Choroid plexus epithelial cell (primary cell): ENCODE results near the gene GREB1L.

ENCODE experiments used
- DNase-seq: peaks from one replicate; pipeline ENCODE4 v3.0.0-alpha.2; 2010; ENCODE audit warnings: low read depth
- H3K4me3 ChIP-seq: 2 replicates; pipeline ENCODE4 v1.5.1; 2011; ENCODE audit warnings: low read depth, mild to moderate bottlenecking, control low read depth, low read length, moderate library complexity
- CTCF ChIP-seq: conservative IDR thresholded peaks from 2 replicates; pipeline ENCODE4 v1.5.1; 2011; ENCODE audit warnings: low read depth, mild to moderate bottlenecking, control low read depth, inconsistent platforms, low read length, moderate library complexity

Gene GREB1L

GRCh38 chr18:21262244-21262643 is 20.2 kb downstream of the GREB1L start:
- no peak for TF ChIP-seq CTCF
- no peak for DNase-seq
- no peak overlapping the region for H3K4me3 ChIP-seq

- H3K4me3 ChIP-seq = no peak overlapping the region
- DNase-seq = no peak
- TF ChIP-seq CTCF = no peak
Measured at GRCh38 chr18:21262979-21263378, 20.9 kb downstream of the GREB1L start.

- DNase-seq = no peak
- TF ChIP-seq CTCF = no peak
- no peak overlapping the region for H3K4me3 ChIP-seq
Measured at GRCh38 chr18:21264651-21265050, 22.6 kb downstream of the GREB1L start.

- TF ChIP-seq CTCF = no peak
- H3K4me3 ChIP-seq = no peak overlapping the region
- DNase-seq = no peak
Measured at GRCh38 chr18:21265971-21266673, 24.1 kb downstream of the GREB1L start.

GRCh38 chr18:21267400-21267799 is 25.4 kb downstream of the GREB1L start:
- no peak for TF ChIP-seq CTCF
- no peak overlapping the region for H3K4me3 ChIP-seq

GRCh38 chr18:21269349-21269748 is 27.3 kb downstream of the GREB1L start:
- DNase-seq = no peak
- TF ChIP-seq CTCF = no peak

More at GRCh38 chr18:21267400-21267799, 25.4 kb downstream of the GREB1L start:
- DNase-seq = no peak

GRCh38 chr18:21270453-21270852 is 28.4 kb downstream of the GREB1L start:
- no peak overlapping the region for H3K4me3 ChIP-seq
- TF ChIP-seq CTCF = no peak
- peak; percentile 3 for DNase-seq

More at GRCh38 chr18:21269349-21269748, 27.3 kb downstream of the GREB1L start:
- H3K4me3 ChIP-seq = no peak overlapping the region
